H9 (cell line): ENCODE data around the gene SYDE2. TPM values are rescaled to one million over a fixed set of nuclear protein-coding genes. Genes with fewer than 3 reads are reported as not detected.

Source experiments
- DNase-seq: peaks from one replicate; pipeline ENCODE4 v3.0.0-alpha.2; 2017
- H2AFZ ChIP-seq: one replicate; pipeline ENCODE4 v1.6.1; 2013; ENCODE audit warnings: mild to moderate bottlenecking, low read length, control low read depth, moderate library complexity
- H2AK5ac ChIP-seq: 2 replicates; pipeline ENCODE4 v1.6.1; 2013; ENCODE audit warnings: low read length, control low read depth, mixed read lengths; ENCODE audit not compliant: insufficient read length
- H2BK120ac ChIP-seq: one replicate; pipeline ENCODE4 v1.6.1; 2013; ENCODE audit warnings: low read depth, mild to moderate bottlenecking, low read length, control low read depth, inconsistent platforms; ENCODE audit not compliant: poor library complexity, severe bottlenecking
- H2BK12ac ChIP-seq: 2 replicates; pipeline ENCODE4 v1.6.1; 2013; ENCODE audit warnings: low read length, control low read depth, mixed read lengths, low read depth; ENCODE audit not compliant: insufficient read length
- H2BK15ac ChIP-seq: 2 replicates; pipeline ENCODE4 v1.6.1; 2013; ENCODE audit warnings: low read depth, low read length, control low read depth
- H2BK20ac ChIP-seq: one replicate; pipeline ENCODE4 v1.6.1; 2013; ENCODE audit warnings: low read depth, mild to moderate bottlenecking, low read length, control low read depth, inconsistent platforms; ENCODE audit not compliant: poor library complexity, severe bottlenecking
- H2BK5ac ChIP-seq: 2 replicates; pipeline ENCODE4 v1.6.1; 2013; ENCODE audit warnings: low read length, control low read depth, mixed read lengths; ENCODE audit not compliant: insufficient read length
- H3K14ac ChIP-seq: 2 replicates; pipeline ENCODE4 v1.6.1; 2013; ENCODE audit warnings: low read length, control low read depth; ENCODE audit not compliant: insufficient read depth
- H3K18ac ChIP-seq: 2 replicates; pipeline ENCODE4 v1.6.1; 2013; ENCODE audit warnings: low read depth, mild to moderate bottlenecking, mixed read lengths, low read length, control low read depth; ENCODE audit not compliant: insufficient read length
- H3K23ac ChIP-seq: 2 replicates; pipeline ENCODE4 v1.6.1; 2013; ENCODE audit warnings: low read length, control low read depth, mixed read lengths, low read depth; ENCODE audit not compliant: insufficient read length
- H3K23me2 ChIP-seq: 2 replicates; pipeline ENCODE4 v1.6.1; 2013; ENCODE audit warnings: low read depth, mild to moderate bottlenecking, mixed read lengths, low read length, control low read depth; ENCODE audit not compliant: insufficient read length, poor library complexity, severe bottlenecking
- H3K27ac ChIP-seq: 2 replicates; pipeline ENCODE4 v1.5.1; 2013; ENCODE audit warnings: low read length, control low read depth, mixed read lengths, low read depth; ENCODE audit not compliant: insufficient read length
- H3K27me3 ChIP-seq: 2 replicates; pipeline ENCODE4 v1.6.1; 2013; ENCODE audit warnings: low read length, control low read depth, inconsistent platforms; ENCODE audit not compliant: insufficient read depth
- H3K4ac ChIP-seq: 2 replicates; pipeline ENCODE4 v1.6.1; 2013; ENCODE audit warnings: low read depth, mild to moderate bottlenecking, control low read depth, inconsistent platforms, low read length, moderate library complexity
- H3K4me1 ChIP-seq: 2 replicates; pipeline ENCODE4 v1.6.1; 2013; ENCODE audit warnings: low read length, control low read depth, inconsistent platforms; ENCODE audit not compliant: insufficient read depth
- H3K4me2 ChIP-seq: 2 replicates; pipeline ENCODE4 v1.6.1; 2013; ENCODE audit warnings: low read length, control low read depth, mixed read lengths; ENCODE audit not compliant: insufficient read length, insufficient read depth
- H3K56ac ChIP-seq: 2 replicates; pipeline ENCODE4 v1.6.1; 2013; ENCODE audit warnings: low read depth, mild to moderate bottlenecking, mixed read lengths, low read length, control low read depth; ENCODE audit not compliant: insufficient read length
- H3K79me1 ChIP-seq: 2 replicates; pipeline ENCODE4 v1.6.1; 2013; ENCODE audit warnings: low read depth, mild to moderate bottlenecking, moderate library complexity, low read length, control low read depth, inconsistent platforms; ENCODE audit not compliant: insufficient read depth, poor library complexity, severe bottlenecking
- H3K79me2 ChIP-seq: 2 replicates; pipeline ENCODE4 v1.6.1; 2013; ENCODE audit warnings: low read length, control low read depth, inconsistent platforms; ENCODE audit not compliant: insufficient read depth
- H3K9ac ChIP-seq: 2 replicates; pipeline ENCODE4 v1.6.1; 2013; ENCODE audit warnings: low read length, control low read depth, mixed read lengths; ENCODE audit not compliant: insufficient read length; ENCODE audit errors: extremely low read depth
- H3K9me3 ChIP-seq: one replicate; pipeline ENCODE4 v1.6.1; 2013; ENCODE audit warnings: low read depth, low read length, inconsistent platforms; ENCODE audit not compliant: control insufficient read depth
- H3T11ph ChIP-seq: one replicate; pipeline ENCODE4 v1.6.1; 2013; ENCODE audit warnings: mild to moderate bottlenecking, low read length, control low read depth, inconsistent platforms
- H4K20me1 ChIP-seq: one replicate; pipeline ENCODE4 v1.6.1; 2013; ENCODE audit not compliant: control insufficient read depth, insufficient read length, insufficient read depth
- H4K5ac ChIP-seq: 2 replicates; pipeline ENCODE4 v1.6.1; 2013; ENCODE audit warnings: low read depth, mild to moderate bottlenecking, mixed read lengths, low read length, control low read depth; ENCODE audit not compliant: insufficient read length
- H4K8ac ChIP-seq: replicated peaks from 2 replicates; pipeline ENCODE4 v1.6.1; 2013; ENCODE audit warnings: low read length, control low read depth, mixed read lengths, low read depth; ENCODE audit not compliant: insufficient read length
- H4K91ac ChIP-seq: 2 replicates; pipeline ENCODE4 v1.6.1; 2013; ENCODE audit warnings: low read depth, mild to moderate bottlenecking, moderate library complexity, mixed read lengths, low read length, control low read depth; ENCODE audit not compliant: insufficient read length
- H3K27ac Mint-ChIP-seq, 3 experiments: 2 replicates in 2 of 3; 3 replicates in 1 of 3; pipeline ENCODE4 v1.8.0; 2020 to 2021; ENCODE audit warnings: mixed read lengths in 3 of 3, mild to moderate bottlenecking in 1 of 3, moderate library complexity in 1 of 3
- H3K27me3 Mint-ChIP-seq: 2 replicates; pipeline ENCODE4 v1.8.0; 2021; ENCODE audit warnings: low read depth, mild to moderate bottlenecking, moderate library complexity, mixed read lengths
- H3K36me3 Mint-ChIP-seq, 3 experiments: 2 replicates in 2 of 3; 3 replicates in 1 of 3; pipeline ENCODE4 v1.8.0; 2020 to 2021; ENCODE audit warnings: low read depth in 3 of 3, mixed read lengths in 3 of 3; ENCODE audit not compliant: insufficient read depth in 1 of 3
- H3K4me1 Mint-ChIP-seq, 2 experiments: 2 replicates each; pipeline ENCODE4 v1.8.0; 2020; ENCODE audit warnings: mixed read lengths in 2 of 2
- H3K4me3 Mint-ChIP-seq, 2 experiments: 2 replicates in 1 of 2; 3 replicates in 1 of 2; pipeline ENCODE4 v1.8.0; 2020 to 2021; ENCODE audit warnings: mild to moderate bottlenecking in 2 of 2, mixed read lengths in 2 of 2, moderate library complexity in 1 of 2
- H3K9me3 Mint-ChIP-seq, 2 experiments: 2 replicates in 1 of 2; 3 replicates in 1 of 2; pipeline ENCODE4 v1.8.0; 2020; ENCODE audit warnings: mild to moderate bottlenecking in 2 of 2, mixed read lengths in 2 of 2, moderate library complexity in 1 of 2
- WGBS: extraction: QIAGEN DNeasy Blood & Tissue Kit; methylation state at CpG from one replicate; pipeline ENCODE4 v1.1.7; 2013; ENCODE audit warnings: missing lambda C conversion rate, low lambda C conversion rate, mixed read lengths; ENCODE audit not compliant: insufficient read length; ENCODE audit errors: extremely low coverage; 5-methylcytosine and 5-hydroxymethylcytosine counted together
- total RNA-seq: library from RNA; stranded (reverse); gene quantifications from 2 replicates; pipeline ENCODE4 v1.2.1, GENCODE V29; 2021
- TF ChIP-seq, protein P1 (sequence below): fragments of 200-600 bp; sonication (generic); conservative IDR thresholded peaks from 3 replicates; pipeline ENCODE4 v1.8.0; 2021; ENCODE audit warnings: antibody characterized with exemption, mild to moderate bottlenecking

SYDE2 gene
- total RNA-seq, 1 experiment from 2014 or later, result 12.4 TPM

DNA sequence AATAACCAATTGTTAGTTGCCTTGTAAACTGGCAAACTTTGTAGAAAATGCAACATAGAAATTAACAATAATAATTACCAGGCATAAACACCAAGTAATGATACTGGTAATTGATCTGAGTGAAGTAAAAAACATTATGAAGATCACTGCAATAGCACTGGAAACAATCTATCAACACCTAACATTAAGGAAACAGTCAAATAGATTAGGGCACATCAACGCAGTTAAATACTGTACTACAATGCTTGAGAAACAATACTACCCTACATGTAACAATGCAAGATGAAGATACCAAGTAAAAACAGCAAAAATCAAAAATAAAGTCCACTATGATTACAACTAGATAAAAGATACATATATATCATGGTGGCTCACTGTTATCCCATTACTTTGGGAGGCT, 16.6 kb downstream of the SYDE2 start:
- Histone ChIP-seq H2AFZ (no peak overlapping the region), H2BK5ac (no peak overlapping the region), H3K27ac (no peak overlapping the region), H3K23me2 (no peaks in the 10 kb centered on the region), H2BK12ac (no peak overlapping the region), H3K9me3 (no peaks in the 10 kb centered on the region), H3K79me2 (no peaks in the 10 kb centered on the region), H3K79me1 (no peaks in the 10 kb centered on the region), H3K14ac (no peak overlapping the region), H3K4me2 (no peak overlapping the region), H3K23ac (no peak overlapping the region), H3T11ph (no peak overlapping the region), H2BK20ac (no peak overlapping the region), H2BK15ac (no peak overlapping the region), H2AK5ac (no peak overlapping the region), H3K9ac (no peak overlapping the region), H3K18ac (no peak overlapping the region), H3K4me1 (no peaks in the 10 kb centered on the region), H3K27me3 (no peaks in the 10 kb centered on the region), H4K5ac (no peak overlapping the region), H2BK120ac (no peak overlapping the region), H4K91ac (no peak overlapping the region), H3K4ac (no peak overlapping the region), H4K8ac (no peak overlapping the region), H3K56ac (no peak overlapping the region), H4K20me1 (no peaks in the 10 kb centered on the region)
- no CpG with 5 or more reads among the region's 1 CpG for WGBS
- no peaks in the 10 kb centered on the region for H3K27me3 Mint-ChIP-seq
- peak overlapping the region in 1 of 3 experiments; percentile 19; a peak in 1 of 7 replicates for H3K27ac Mint-ChIP-seq
- H3K9me3 Mint-ChIP-seq, result peaks cover 4 to 7% of the 10 kb centered on the region in 2 experiments; a peak in 3 of 5 replicates
- TF ChIP-seq, protein P1, sequence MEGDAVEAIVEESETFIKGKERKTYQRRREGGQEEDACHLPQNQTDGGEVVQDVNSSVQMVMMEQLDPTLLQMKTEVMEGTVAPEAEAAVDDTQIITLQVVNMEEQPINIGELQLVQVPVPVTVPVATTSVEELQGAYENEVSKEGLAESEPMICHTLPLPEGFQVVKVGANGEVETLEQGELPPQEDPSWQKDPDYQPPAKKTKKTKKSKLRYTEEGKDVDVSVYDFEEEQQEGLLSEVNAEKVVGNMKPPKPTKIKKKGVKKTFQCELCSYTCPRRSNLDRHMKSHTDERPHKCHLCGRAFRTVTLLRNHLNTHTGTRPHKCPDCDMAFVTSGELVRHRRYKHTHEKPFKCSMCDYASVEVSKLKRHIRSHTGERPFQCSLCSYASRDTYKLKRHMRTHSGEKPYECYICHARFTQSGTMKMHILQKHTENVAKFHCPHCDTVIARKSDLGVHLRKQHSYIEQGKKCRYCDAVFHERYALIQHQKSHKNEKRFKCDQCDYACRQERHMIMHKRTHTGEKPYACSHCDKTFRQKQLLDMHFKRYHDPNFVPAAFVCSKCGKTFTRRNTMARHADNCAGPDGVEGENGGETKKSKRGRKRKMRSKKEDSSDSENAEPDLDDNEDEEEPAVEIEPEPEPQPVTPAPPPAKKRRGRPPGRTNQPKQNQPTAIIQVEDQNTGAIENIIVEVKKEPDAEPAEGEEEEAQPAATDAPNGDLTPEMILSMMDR, result no peak
- H3K4me3 Mint-ChIP-seq, result no peak overlapping the region
- H3K36me3 Mint-ChIP-seq, result peaks cover 12 to 33% (median 26%) of the 10 kb centered on the region in 3 experiments
- no peaks in the 10 kb centered on the region for H3K4me1 Mint-ChIP-seq
- DNase-seq, result no peak
